OCI-LY3 (cell line): ENCODE data around the gene ANKRD22.

Experiments used
- EZH2phosphoT487 ChIP-seq: fragments of 200-600 bp; shearing (Covaris generic); IDR thresholded peaks from 2 replicates; pipeline ENCODE4 v1.6.1; 2018; ENCODE audit warnings: antibody characterized with exemption, mixed run types, low read depth
- TF ChIP-seq, protein P1 (sequence below): fragments of 200-600, 300-600 bp; sonication (generic); IDR thresholded peaks from 2 replicates; pipeline ENCODE4 v1.5.1; 2014; ENCODE audit warnings: antibody characterized with exemption, low read length, low read depth

- TF ChIP-seq, protein P1, sequence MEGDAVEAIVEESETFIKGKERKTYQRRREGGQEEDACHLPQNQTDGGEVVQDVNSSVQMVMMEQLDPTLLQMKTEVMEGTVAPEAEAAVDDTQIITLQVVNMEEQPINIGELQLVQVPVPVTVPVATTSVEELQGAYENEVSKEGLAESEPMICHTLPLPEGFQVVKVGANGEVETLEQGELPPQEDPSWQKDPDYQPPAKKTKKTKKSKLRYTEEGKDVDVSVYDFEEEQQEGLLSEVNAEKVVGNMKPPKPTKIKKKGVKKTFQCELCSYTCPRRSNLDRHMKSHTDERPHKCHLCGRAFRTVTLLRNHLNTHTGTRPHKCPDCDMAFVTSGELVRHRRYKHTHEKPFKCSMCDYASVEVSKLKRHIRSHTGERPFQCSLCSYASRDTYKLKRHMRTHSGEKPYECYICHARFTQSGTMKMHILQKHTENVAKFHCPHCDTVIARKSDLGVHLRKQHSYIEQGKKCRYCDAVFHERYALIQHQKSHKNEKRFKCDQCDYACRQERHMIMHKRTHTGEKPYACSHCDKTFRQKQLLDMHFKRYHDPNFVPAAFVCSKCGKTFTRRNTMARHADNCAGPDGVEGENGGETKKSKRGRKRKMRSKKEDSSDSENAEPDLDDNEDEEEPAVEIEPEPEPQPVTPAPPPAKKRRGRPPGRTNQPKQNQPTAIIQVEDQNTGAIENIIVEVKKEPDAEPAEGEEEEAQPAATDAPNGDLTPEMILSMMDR, result no peak
- no peak for TF ChIP-seq EZH2phosphoT487
Measured at GRCh38 chr10:88881320-88881719, 29.7 kb upstream of the ANKRD22 start.
